ENCODE data around the gene PRDM16.

- TF ChIP-seq POLR2A (IDR thresholded peaks at IDR 0.05; ENCODE audit: low read length) (no peak), GATA1 (IDR thresholded peaks at IDR 0.05; ENCODE audit: low read depth, low read length) (no peak)
Measured at GRCh38 chr1:3353876-3354275, 284.9 kb downstream of the PRDM16 start.

Data from erythroblast (primary cell).